PFSK-1 (cell line): ENCODE measurements around the gene AATF.

Experiments used
- POLR2AphosphoS5 ChIP-seq: IDR thresholded peaks from 2 replicates; pipeline ENCODE4 v1.6.1; 2012; ENCODE audit warnings: low read depth, mild to moderate bottlenecking, control low read depth, low read length, moderate library complexity
- SIN3A ChIP-seq: IDR thresholded peaks from 2 replicates; pipeline ENCODE4 v1.6.1; 2012; ENCODE audit warnings: mild to moderate bottlenecking, low read length, moderate library complexity, borderline replicate concordance; ENCODE audit not compliant: insufficient read depth
- TF ChIP-seq, protein P1 (sequence below), 2 experiments: IDR thresholded peaks; 2 replicates each; pipeline versions ENCODE4 v1.6.1 to v1.8.0; 2011 to 2012; ENCODE audit warnings: low read depth in 2 of 2, low read length in 2 of 2, control low read depth in 1 of 2, inconsistent platforms in 1 of 2, mild to moderate bottlenecking in 1 of 2, moderate library complexity in 1 of 2; ENCODE audit not compliant: insufficient read depth in 1 of 2

GRCh38 chr17:37025847-37026530 lies 77.2 kb downstream of the AATF start:
- TF ChIP-seq POLR2AphosphoS5, result no peak
- no peak for TF ChIP-seq SIN3A
- TF ChIP-seq, protein P1, sequence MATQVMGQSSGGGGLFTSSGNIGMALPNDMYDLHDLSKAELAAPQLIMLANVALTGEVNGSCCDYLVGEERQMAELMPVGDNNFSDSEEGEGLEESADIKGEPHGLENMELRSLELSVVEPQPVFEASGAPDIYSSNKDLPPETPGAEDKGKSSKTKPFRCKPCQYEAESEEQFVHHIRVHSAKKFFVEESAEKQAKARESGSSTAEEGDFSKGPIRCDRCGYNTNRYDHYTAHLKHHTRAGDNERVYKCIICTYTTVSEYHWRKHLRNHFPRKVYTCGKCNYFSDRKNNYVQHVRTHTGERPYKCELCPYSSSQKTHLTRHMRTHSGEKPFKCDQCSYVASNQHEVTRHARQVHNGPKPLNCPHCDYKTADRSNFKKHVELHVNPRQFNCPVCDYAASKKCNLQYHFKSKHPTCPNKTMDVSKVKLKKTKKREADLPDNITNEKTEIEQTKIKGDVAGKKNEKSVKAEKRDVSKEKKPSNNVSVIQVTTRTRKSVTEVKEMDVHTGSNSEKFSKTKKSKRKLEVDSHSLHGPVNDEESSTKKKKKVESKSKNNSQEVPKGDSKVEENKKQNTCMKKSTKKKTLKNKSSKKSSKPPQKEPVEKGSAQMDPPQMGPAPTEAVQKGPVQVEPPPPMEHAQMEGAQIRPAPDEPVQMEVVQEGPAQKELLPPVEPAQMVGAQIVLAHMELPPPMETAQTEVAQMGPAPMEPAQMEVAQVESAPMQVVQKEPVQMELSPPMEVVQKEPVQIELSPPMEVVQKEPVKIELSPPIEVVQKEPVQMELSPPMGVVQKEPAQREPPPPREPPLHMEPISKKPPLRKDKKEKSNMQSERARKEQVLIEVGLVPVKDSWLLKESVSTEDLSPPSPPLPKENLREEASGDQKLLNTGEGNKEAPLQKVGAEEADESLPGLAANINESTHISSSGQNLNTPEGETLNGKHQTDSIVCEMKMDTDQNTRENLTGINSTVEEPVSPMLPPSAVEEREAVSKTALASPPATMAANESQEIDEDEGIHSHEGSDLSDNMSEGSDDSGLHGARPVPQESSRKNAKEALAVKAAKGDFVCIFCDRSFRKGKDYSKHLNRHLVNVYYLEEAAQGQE (IDR thresholded peaks at IDR 0.05; ENCODE audit: insufficient read depth in 1 of 2, low read depth in 2 of 2, low read length in 2 of 2), result no peak
